NCI-H82 treated with DMSO at 0.1 percent for 48 hours (cell line): ENCODE measurements around the gene TFF3.

ENCODE experiments used
- DNase-seq: peaks from one replicate; lab custom pipeline; 2025; ENCODE audit not compliant: unreplicated experiment; lab: John Stamatoyannopoulos, UW

The TFF3 gene

GRCh38 chr21:42291751-42292562 is 23.3 kb downstream of the TFF3 start:
- DNase-seq, result no peak

- no peak for DNase-seq
These were observed 24.0 kb downstream of the TFF3 start for GRCh38 chr21:42291003-42291750.

- no peak for DNase-seq
These were observed 24.7 kb downstream of the TFF3 start for GRCh38 chr21:42290505-42290904.

GRCh38 chr21:42289926-42290325 is 25.3 kb downstream of the TFF3 start:
- no peak for DNase-seq

GRCh38 chr21:42288962-42289361 is 26.2 kb downstream of the TFF3 start:
- no peak for DNase-seq

GRCh38 chr21:42287193-42288083 is 27.8 kb downstream of the TFF3 start:
- no peak for DNase-seq

- no peak for DNase-seq
These were observed 28.8 kb downstream of the TFF3 start for GRCh38 chr21:42286416-42286815.

GRCh38 chr21:42285569-42286245 is 29.5 kb downstream of the TFF3 start:
- DNase-seq, result no peak

GRCh38 chr21:42282715-42283114 is 32.5 kb downstream of the TFF3 start:
- DNase-seq, result no peak

- DNase-seq, result no peak
These were observed 33.2 kb downstream of the TFF3 start for GRCh38 chr21:42282021-42282420.

GRCh38 chr21:42281181-42281680 is 34.0 kb downstream of the TFF3 start:
- no peak for DNase-seq

GRCh38 chr21:42280356-42281180 is 34.6 kb downstream of the TFF3 start:
- no peak for DNase-seq

GRCh38 chr21:42279888-42280287 is 35.3 kb downstream of the TFF3 start:
- no peak for DNase-seq

- DNase-seq, result no peak
These were observed 35.8 kb downstream of the TFF3 start for GRCh38 chr21:42279341-42279871.

GRCh38 chr21:42278451-42279149 is 36.6 kb downstream of the TFF3 start:
- DNase-seq, result no peak

- no peak for DNase-seq
These were observed 37.6 kb downstream of the TFF3 start for GRCh38 chr21:42277593-42277992.

- no peak for DNase-seq
These were observed 38.6 kb downstream of the TFF3 start for GRCh38 chr21:42276526-42277154.

GRCh38 chr21:42276076-42276475 is 39.1 kb downstream of the TFF3 start:
- no peak for DNase-seq
